Naive thymus-derived CD4-positive, alpha-beta T cell (primary cell): ENCODE results near the gene GRK5. TPM values are rescaled to one million over a fixed set of nuclear protein-coding genes. Genes with fewer than 3 reads are reported as not detected.

Source experiments
- ATAC-seq: fragments of 150-1000 bp; cut with Tn5 transposase; 2 replicates; pipeline ENCODE4 v1.10.0; 2021; ENCODE audit warnings: mild to moderate bottlenecking, moderate library complexity
- CTCF ChIA-PET: fragments of 350-600 bp; sonication (Branson Sonifier 250); formaldehyde crosslinking; loops from one replicate; lab custom pipeline; 2021; ENCODE audit warnings: antibody characterized with exemption; lab: Charles Lee
- POLR2A ChIA-PET: fragments of 350-600 bp; sonication (Branson Sonifier 250); formaldehyde crosslinking; loops from one replicate; lab custom pipeline; 2021; ENCODE audit warnings: antibody characterized with exemption, inconsistent platforms; lab: Charles Lee
- DNase-seq, 9 donors: peaks; one replicate each; pipeline versions ENCODE4 v3.0.0 to v3.0.0-alpha.2; 2020 to 2022; ENCODE audit warnings: mixed read lengths in 1 of 9
- H3K27ac ChIP-seq: one replicate; pipeline ENCODE4 v1.7.0; 2013; ENCODE audit warnings: mild to moderate bottlenecking, low read depth, low read length, moderate library complexity
- H3K27me3 ChIP-seq, 2 donors: one replicate each; pipeline ENCODE4 v1.7.0; 2013; ENCODE audit warnings: low read length in 2 of 2, mild to moderate bottlenecking in 2 of 2, moderate library complexity in 2 of 2; ENCODE audit not compliant: control insufficient read depth in 2 of 2, insufficient read depth in 2 of 2
- H3K36me3 ChIP-seq, 3 experiments: 1 replicate in 2 of 3; 2 replicates in 1 of 3; pipeline ENCODE4 v1.7.0; 2013; ENCODE audit warnings: low read length in 3 of 3, mild to moderate bottlenecking in 3 of 3, moderate library complexity in 1 of 3; ENCODE audit not compliant: insufficient read depth in 3 of 3, control insufficient read depth in 2 of 3
- H3K4me1 ChIP-seq, 2 donors: one replicate each; pipeline ENCODE4 v1.7.0; 2013; ENCODE audit warnings: low read length in 2 of 2, mild to moderate bottlenecking in 2 of 2, moderate library complexity in 1 of 2; ENCODE audit not compliant: control insufficient read depth in 2 of 2, insufficient read depth in 2 of 2
- H3K4me3 ChIP-seq: 2 replicates; pipeline ENCODE4 v1.7.0; 2013; ENCODE audit warnings: mild to moderate bottlenecking, low read length
- H3K9me3 ChIP-seq, 3 experiments: 1 replicate in 2 of 3; 2 replicates in 1 of 3; pipeline ENCODE4 v1.7.0; 2013; ENCODE audit warnings: low read length in 3 of 3; ENCODE audit not compliant: control insufficient read depth in 2 of 3
- H3K27ac Mint-ChIP-seq, 9 donors: one replicate each; pipeline ENCODE4 v1.8.0; 2020 to 2022; ENCODE audit warnings: mixed read lengths in 9 of 9, mild to moderate bottlenecking in 8 of 9, moderate library complexity in 5 of 9, inconsistent platforms in 2 of 9
- H3K27me3 Mint-ChIP-seq, 5 donors: one replicate each; pipeline ENCODE4 v1.8.0; 2021 to 2022; ENCODE audit warnings: mixed read lengths in 5 of 5, mild to moderate bottlenecking in 1 of 5
- H3K36me3 Mint-ChIP-seq, 5 donors: one replicate each; pipeline ENCODE4 v1.8.0; 2020 to 2022; ENCODE audit warnings: mixed read lengths in 5 of 5, mild to moderate bottlenecking in 3 of 5, inconsistent platforms in 1 of 5
- H3K4me1 Mint-ChIP-seq, 7 donors: one replicate each; pipeline ENCODE4 v1.8.0; 2020 to 2022; ENCODE audit warnings: mixed read lengths in 7 of 7, mild to moderate bottlenecking in 3 of 7, inconsistent platforms in 1 of 7
- H3K4me3 Mint-ChIP-seq, 10 donors: one replicate each; pipeline ENCODE4 v1.8.0; 2020 to 2022; ENCODE audit warnings: mild to moderate bottlenecking in 10 of 10, mixed read lengths in 10 of 10, moderate library complexity in 6 of 10, inconsistent platforms in 2 of 10
- H3K9me3 Mint-ChIP-seq, 11 donors: one replicate each; pipeline ENCODE4 v1.8.0; 2020 to 2022; ENCODE audit warnings: mixed read lengths in 11 of 11, mild to moderate bottlenecking in 4 of 11, inconsistent platforms in 1 of 11, moderate library complexity in 1 of 11
- intact Hi-C, 2 donors: fragments of 100-400 bp; cut with micrococcal nuclease; formaldehyde crosslinking; loops; one replicate each; pipeline ENCODE4 v1.15.1; 2023
- polyA plus RNA-seq, 2 donors: library from polyadenylated mRNA; unstranded; fragments of 300-500 nt; fragmentation: Illumina TruSeq; gene quantifications; one replicate each; pipeline ENCODE4 v1.2.3, GENCODE V29; 2021
- total RNA-seq, 6 experiments: library from RNA in 5 of 6; stranded (reverse) in 5 of 6; gene quantifications; 1 replicate in 5 of 6; 2 replicates in 1 of 6; pipeline ENCODE4 v1.2.3 and lab custom pipeline; 2021 to 2026

GRK5 gene
- total and polyA plus RNA-seq, 7 experiments from 2014 or later, result 16.4 to 45.2 (median 30.3) TPM

- POLR2A ChIA-PET, result no interaction called here
- no peaks in the 10 kb centered on the region for H3K9me3 ChIP-seq
- H3K4me1 ChIP-seq, result peaks cover 0 to 11% of the 10 kb centered on the region in 2 donors
- no peaks in the 10 kb centered on the region for H3K27me3 ChIP-seq
- intact Hi-C loops, result no loop called here
- Mint-ChIP-seq H3K4me1 (peaks cover 16 to 59% (median 49%) of the 10 kb centered on the region in 7 donors), H3K36me3 (peaks cover 0 to 4% (median 0%) of the 10 kb centered on the region in 5 donors), H3K27me3 (no peaks in the 10 kb centered on the region), H3K4me3 (no peak overlapping the region), H3K27ac (no peak overlapping the region), H3K9me3 (peaks cover 0 to 2% (median 0%) of the 10 kb centered on the region in 11 donors)
- CTCF ChIA-PET, result no interaction called here
- H3K4me3 ChIP-seq, result no peak overlapping the region
- no peak overlapping the region for H3K27ac ChIP-seq
- no peak for ATAC-seq
- DNase-seq, result no peak
- no peaks in the 10 kb centered on the region for H3K36me3 ChIP-seq
Measured at GRCh38 chr10:119221201-119221600, 13.8 kb downstream of the GRK5 start.

- Histone ChIP-seq H3K9me3 (no peaks in the 10 kb centered on the region), H3K4me3 (no peak overlapping the region), H3K27ac (no peak overlapping the region), H3K4me1 (peaks cover 0 to 11% of the 10 kb centered on the region in 2 donors), H3K27me3 (no peaks in the 10 kb centered on the region), H3K36me3 (no peaks in the 10 kb centered on the region)
- ChIA-PET CTCF (interaction anchor here (0.9 kb wide), 1 partner anchor 22 kb away, joined by 3 read pairs; no protein-coding TSS in a partner anchor), POLR2A (no interaction called here)
- Mint-ChIP-seq H3K27me3 (no peaks in the 10 kb centered on the region), H3K9me3 (peaks cover 0 to 2% (median 0%) of the 10 kb centered on the region in 11 donors), H3K4me1 (peaks cover 15 to 57% (median 49%) of the 10 kb centered on the region in 7 donors), H3K27ac (peak overlapping the region in 2 of 9 donors; percentile 21 to 37), H3K4me3 (no peak overlapping the region), H3K36me3 (peaks cover 0 to 4% (median 0%) of the 10 kb centered on the region in 5 donors)
- intact Hi-C loops, result no loop called here
- DNase-seq, result no peak
- no peak for ATAC-seq
Measured at GRCh38 chr10:119221666-119222065, 14.3 kb downstream of the GRK5 start.

- peaks cover 0 to 2% (median 0%) of the 10 kb centered on the region in 11 donors for H3K9me3 Mint-ChIP-seq
- CTCF ChIA-PET, result interaction anchor here (0.5 to 0.9 kb wide), 3 partner anchors 23 to 578 kb away, joined by 3 read pairs; no protein-coding TSS in a partner anchor
- no peaks in the 10 kb centered on the region for H3K9me3 ChIP-seq
- no peak overlapping the region for H3K27ac Mint-ChIP-seq
- H3K27me3 ChIP-seq, result no peaks in the 10 kb centered on the region
- H3K4me1 ChIP-seq, result peaks cover 0 to 11% of the 10 kb centered on the region in 2 donors
- H3K36me3 Mint-ChIP-seq, result peaks cover 0 to 7% (median 0%) of the 10 kb centered on the region in 5 donors
- H3K27me3 Mint-ChIP-seq, result no peaks in the 10 kb centered on the region
- ATAC-seq (no peak), DNase-seq (no peak)
- no peak overlapping the region for H3K4me3 ChIP-seq
- intact Hi-C loops, result no loop called here
- POLR2A ChIA-PET, result interaction anchor here (0.6 kb wide), 1 partner anchor 64 kb away, joined by 3 read pairs; no protein-coding TSS in a partner anchor
- H3K4me1 Mint-ChIP-seq, result peaks cover 11 to 50% (median 43%) of the 10 kb centered on the region in 7 donors
- no peak overlapping the region for H3K4me3 Mint-ChIP-seq
- H3K27ac ChIP-seq, result no peak overlapping the region
- no peaks in the 10 kb centered on the region for H3K36me3 ChIP-seq
Measured at GRCh38 chr10:119222537-119222936, 15.2 kb downstream of the GRK5 start.

- DNase-seq (no peak), ATAC-seq (no peak)
- peak overlapping the region in 1 of 9 donors; percentile 22 for H3K27ac Mint-ChIP-seq
- H3K4me1 ChIP-seq, result peaks cover 0 to 7% of the 10 kb centered on the region in 2 donors
- no peak overlapping the region for H3K4me3 Mint-ChIP-seq
- H3K9me3 ChIP-seq, result no peaks in the 10 kb centered on the region
- peaks cover 0 to 8% (median 4%) of the 10 kb centered on the region in 5 donors for H3K36me3 Mint-ChIP-seq
- H3K36me3 ChIP-seq, result no peaks in the 10 kb centered on the region
- ChIA-PET POLR2A (no interaction called here), CTCF (no interaction called here)
- H3K27me3 ChIP-seq, result no peaks in the 10 kb centered on the region
- peaks cover 11 to 49% (median 41%) of the 10 kb centered on the region in 7 donors for H3K4me1 Mint-ChIP-seq
- H3K4me3 ChIP-seq, result no peak overlapping the region
- H3K9me3 Mint-ChIP-seq, result peaks cover 0 to 3% (median 0%) of the 10 kb centered on the region in 11 donors
- intact Hi-C loops, result no loop called here
- H3K27ac ChIP-seq, result no peak overlapping the region
- H3K27me3 Mint-ChIP-seq, result no peaks in the 10 kb centered on the region
Measured at GRCh38 chr10:119222966-119223386, 15.6 kb downstream of the GRK5 start.

- no peaks in the 10 kb centered on the region for H3K4me1 ChIP-seq
- ChIA-PET CTCF (interaction anchor here (0.6 to 0.7 kb wide), 2 partner anchors 19 to 46 kb away, joined by 4 read pairs; no protein-coding TSS in a partner anchor), POLR2A (interaction anchor here (1.0 kb wide), 1 partner anchor 64 kb away, joined by 3 read pairs; no protein-coding TSS in a partner anchor)
- Mint-ChIP-seq H3K27ac (peak overlapping the region in 1 of 9 donors; percentile 75), H3K9me3 (peaks cover 0 to 5% (median 0%) of the 10 kb centered on the region in 11 donors), H3K4me3 (no peak overlapping the region), H3K36me3 (peaks cover 0 to 22% (median 10%) of the 10 kb centered on the region in 5 donors), H3K4me1 (peaks cover 22 to 54% (median 42%) of the 10 kb centered on the region in 7 donors), H3K27me3 (no peaks in the 10 kb centered on the region)
- no peak for DNase-seq
- intact Hi-C loops, result no loop called here
- H3K27ac ChIP-seq, result no peak overlapping the region
- H3K27me3 ChIP-seq, result no peaks in the 10 kb centered on the region
- H3K4me3 ChIP-seq, result no peak overlapping the region
- no peak for ATAC-seq
- no peaks in the 10 kb centered on the region for H3K36me3 ChIP-seq
- H3K9me3 ChIP-seq, result no peaks in the 10 kb centered on the region
Measured at GRCh38 chr10:119225083-119225658, 17.8 kb downstream of the GRK5 start.

GRCh38 chr10:119227825-119228224 lies 20.5 kb downstream of the GRK5 start:
- Mint-ChIP-seq H3K36me3 (peaks cover 3 to 42% (median 29%) of the 10 kb centered on the region in 5 donors), H3K27me3 (no peaks in the 10 kb centered on the region), H3K4me3 (no peak overlapping the region), H3K9me3 (peaks cover 0 to 18% (median 7%) of the 10 kb centered on the region in 11 donors), H3K27ac (peak overlapping the region in 1 of 9 donors; percentile 51), H3K4me1 (peaks cover 21 to 57% (median 52%) of the 10 kb centered on the region in 7 donors)
- no peak overlapping the region for H3K27ac ChIP-seq
- H3K36me3 ChIP-seq, result no peaks in the 10 kb centered on the region
- H3K9me3 ChIP-seq, result no peaks in the 10 kb centered on the region
- POLR2A ChIA-PET, result interaction anchor here (0.6 kb wide), 1 partner anchor 26 kb away, joined by 4 read pairs; no protein-coding TSS in a partner anchor
- CTCF ChIA-PET, result interaction anchor here (0.7 kb wide), 1 partner anchor 685 kb away, joined by 3 read pairs; no protein-coding TSS in a partner anchor
- no peaks in the 10 kb centered on the region for H3K4me1 ChIP-seq
- ATAC-seq (no peak), DNase-seq (no peak)
- H3K4me3 ChIP-seq, result no peak overlapping the region
- no peaks in the 10 kb centered on the region for H3K27me3 ChIP-seq
- intact Hi-C loops, result no loop called here
